GM12878 (cell line): ENCODE data around the gene CDK4. TPM values are rescaled to one million over a fixed set of nuclear protein-coding genes. Genes with fewer than 3 reads are reported as not detected.

Source experiments
- BMI1 ChIP-seq: fragments of 450-650 bp; IDR thresholded peaks from 2 replicates; pipeline ENCODE4 v1.6.1; 2016; ENCODE audit warnings: mild to moderate bottlenecking, moderate library complexity, borderline replicate concordance
- CBX3 ChIP-seq: fragments of 200-600 bp; sonication (generic); IDR thresholded peaks from 2 replicates; pipeline ENCODE4 v1.6.1; 2016; ENCODE audit warnings: low read depth, borderline replicate concordance
- CREB1 ChIP-seq: IDR thresholded peaks from 2 replicates; pipeline ENCODE4 v1.6.1; 2012; ENCODE audit warnings: low read depth, mild to moderate bottlenecking, inconsistent platforms
- EED ChIP-seq: sonication (generic); IDR thresholded peaks from 2 replicates; pipeline ENCODE4 v1.6.1; 2016; ENCODE audit warnings: antibody characterized with exemption, low read depth
- ELK1 ChIP-seq: IDR thresholded peaks from 2 replicates; pipeline ENCODE4 v1.6.1; 2012; ENCODE audit warnings: low read depth, low read length, improper control_type of control experiment
- EP300 ChIP-seq, 2 experiments: fragments of 150-350 bp in 1 of 2; IDR thresholded peaks; 2 replicates each; pipeline ENCODE4 v1.6.1; 2011 to 2012; ENCODE audit warnings: low read depth in 2 of 2, low read length in 2 of 2, borderline replicate concordance in 1 of 2, improper control_type of control experiment in 1 of 2, inconsistent platforms in 1 of 2; ENCODE audit not compliant: control insufficient read depth in 1 of 2
- HDAC2 ChIP-seq: fragments of 200-600 bp; sonication (generic); IDR thresholded peaks from 2 replicates; pipeline ENCODE4 v1.6.1; 2017
- IKZF2 ChIP-seq, 2 experiments: fragments of 450-650 bp; IDR thresholded peaks; 2 replicates each; pipeline ENCODE4 v1.6.1; 2017; ENCODE audit warnings: mild to moderate bottlenecking in 2 of 2, moderate library complexity in 2 of 2
- IRF3 ChIP-seq: fragments of 450-650 bp; IDR thresholded peaks from 2 replicates; pipeline ENCODE4 v1.6.1; 2014; ENCODE audit warnings: mild to moderate bottlenecking
- LARP7 ChIP-seq: fragments of 450-650 bp; IDR thresholded peaks from 2 replicates; pipeline ENCODE4 v1.6.1; 2017; ENCODE audit warnings: mild to moderate bottlenecking
- MTA3 ChIP-seq: IDR thresholded peaks from 2 replicates; pipeline ENCODE4 v1.6.1; 2012; ENCODE audit warnings: low read length, inconsistent platforms, borderline replicate concordance
- NFXL1 ChIP-seq: fragments of 450-650 bp; IDR thresholded peaks from 2 replicates; pipeline ENCODE4 v1.6.1; 2017; ENCODE audit warnings: antibody characterized with exemption, mild to moderate bottlenecking, borderline replicate concordance
- NKRF ChIP-seq: fragments of 450-650 bp; conservative IDR thresholded peaks from 2 replicates; pipeline ENCODE4 v1.6.1; 2017; ENCODE audit warnings: mild to moderate bottlenecking, moderate library complexity
- RELB ChIP-seq: fragments of 450-650 bp; IDR thresholded peaks from 2 replicates; pipeline ENCODE4 v1.6.1; 2017; ENCODE audit warnings: low read depth, mild to moderate bottlenecking, moderate library complexity
- REST ChIP-seq: IDR thresholded peaks from 2 replicates; pipeline ENCODE4 v1.6.1; 2012; ENCODE audit warnings: mild to moderate bottlenecking, low read depth, low read length
- ZBTB40 ChIP-seq: fragments of 450-650 bp; IDR thresholded peaks from 2 replicates; pipeline ENCODE4 v1.6.1; 2016; ENCODE audit warnings: mild to moderate bottlenecking, moderate library complexity, borderline replicate concordance
- polyA plus RNA-seq, 11 experiments: library from polyadenylated mRNA; depleted of rRNA in 4 of 11; unstranded in 6 of 11; stranded (reverse) in 5 of 11; fragments of >200 nt; fragmentation: Nextera tagmentation in 4 of 11; fragmentation: Illumina TruSeq in 1 of 11; extraction: Ambion mirVana in 4 of 11; extraction: Trizol in 1 of 11; gene quantifications; 1 replicate in 1 of 11; 2 replicates in 10 of 11; pipeline versions ENCODE4 v1.2.1 to v1.2.3, GENCODE V29; 2011 to 2016; ENCODE audit warnings: inconsistent platforms in 2 of 11, missing spikeins in 2 of 11, low read depth in 1 of 11
- total RNA-seq, 4 experiments: library from RNA; depleted of rRNA in 3 of 4; stranded (reverse); fragments of >200 nt in 3 of 4; fragmentation: Illumina TruSeq in 1 of 4; extraction: Trizol in 1 of 4; gene quantifications; 2 replicates each; pipeline versions ENCODE4 v1.2.1 to v1.2.3, GENCODE V29; 2013 to 2021

CDK4 gene
- total and polyA plus RNA-seq, 10 of the 15 experiments (the other 5 are each of a cell fraction or from before 2014, with no cell fraction given), result 26.1 to 385 (median 221) TPM

GRCh38 chr12:57771873-57772428, 19.8 kb upstream of the CDK4 start, which contains the start of gene METTL1 (continued):
- no peak for TF ChIP-seq REST
- TF ChIP-seq LARP7, result peak; percentile 58; the same call in 1 of the 2 replicates
- TF ChIP-seq MTA3, result no peak; the same call in 1 of the 2 replicates
- no peak for TF ChIP-seq CBX3
- no peak for TF ChIP-seq NFXL1
- peak; percentile 99 for TF ChIP-seq CREB1
- no peak for TF ChIP-seq EED
- TF ChIP-seq RELB, result peak; percentile 100
- TF ChIP-seq BMI1, result no peak
- TF ChIP-seq ZBTB40, result peak; percentile 41; the same call in 1 of the 2 replicates
- TF ChIP-seq IRF3, result no peak
- peak; percentile 84; the same call in 1 of the 2 replicates for TF ChIP-seq HDAC2
- TF ChIP-seq ELK1, result no peak
- peak; percentile 59 to 69; a peak in 3 of 4 replicates for TF ChIP-seq IKZF2 (IDR thresholded peaks at IDR 0.05)
- no peak for TF ChIP-seq EP300 (IDR thresholded peaks at IDR 0.05; ENCODE audit: borderline replicate concordance in 1 of 2, control insufficient read depth in 1 of 2, low read depth in 2 of 2, low read length in 2 of 2)
- TF ChIP-seq NKRF, result peak; percentile 99
